Testis (tissue), 3 donors: Measurements from ENCODE around the gene CCR3. TPM values are rescaled to one million over a fixed set of nuclear protein-coding genes. Genes with fewer than 3 reads are reported as not detected.

ENCODE experiments used
- DNase-seq: peaks from one replicate; pipeline ENCODE4 v3.0.0-alpha.2; 2019
- H3K27ac ChIP-seq, 2 donors: fragments of 200-600 bp; sonication (generic); one replicate each; pipeline ENCODE4 v1.5.1; 2019
- H3K27me3 ChIP-seq: fragments of 200-600 bp; sonication (generic); one replicate; pipeline ENCODE4 v1.5.1; 2019
- H3K36me3 ChIP-seq: fragments of 200-600 bp; sonication (generic); one replicate; pipeline ENCODE4 v1.5.1; 2017; ENCODE audit warnings: low read depth; ENCODE audit errors: missing control alignments
- H3K4me1 ChIP-seq: fragments of 200-600 bp; sonication (generic); one replicate; pipeline ENCODE4 v1.5.1; 2019
- H3K4me3 ChIP-seq, 2 donors: fragments of 200-600 bp; sonication (generic); one replicate each; pipeline ENCODE4 v1.5.1; 2017 to 2019
- H3K9me3 ChIP-seq: fragments of 200-600 bp; sonication (generic); one replicate; pipeline ENCODE4 v1.5.1; 2017
- POLR2A ChIP-seq: fragments of 450-650 bp; IDR thresholded peaks from one replicate; pipeline ENCODE4 v1.6.1; 2017; ENCODE audit warnings: antibody characterized with exemption, mild to moderate bottlenecking, moderate library complexity
- WGBS, 2 donors: methylation state at CpG; one replicate each; pipeline ENCODE4 v1.1.5; 2018; 5-methylcytosine and 5-hydroxymethylcytosine counted together
- intact Hi-C: fragments of 100-400 bp; cut with DNase I; formaldehyde crosslinking; loops from one replicate; pipeline ENCODE4 v1.15.1; 2023; ENCODE audit warnings: low total_unique reads
- polyA plus RNA-seq: library from polyadenylated mRNA; stranded (reverse); fragments of 350-450 nt; fragmentation: Illumina TruSeq; extraction: RNeasy Lipid Tissue Mini Kit (QIAGEN cat#74804); gene quantifications from one replicate; pipeline ENCODE4 v1.2.3, GENCODE V29; 2014; ENCODE audit warnings: low read depth, low replicate concordance; ENCODE audit not compliant: insufficient read depth
- total RNA-seq, 2 donors: library from RNA; depleted of rRNA; stranded (reverse); fragments of >200 nt; gene quantifications; one replicate each; pipeline ENCODE4 v1.2.3, GENCODE V29; 2016
- TF ChIP-seq, protein P1 (sequence below), 3 experiments: fragments of 450-650 bp in 2 of 3; fragments of 200-600 bp in 1 of 3; sonication (generic) in 1 of 3; IDR thresholded peaks; one replicate each; pipeline ENCODE4 v1.5.1; 2016 to 2019; ENCODE audit warnings: antibody characterized with exemption in 3 of 3, mild to moderate bottlenecking in 2 of 3, moderate library complexity in 1 of 3

The CCR3 gene
- total and polyA plus RNA-seq, 3 donors from 2014 or later = not detected

DNA sequence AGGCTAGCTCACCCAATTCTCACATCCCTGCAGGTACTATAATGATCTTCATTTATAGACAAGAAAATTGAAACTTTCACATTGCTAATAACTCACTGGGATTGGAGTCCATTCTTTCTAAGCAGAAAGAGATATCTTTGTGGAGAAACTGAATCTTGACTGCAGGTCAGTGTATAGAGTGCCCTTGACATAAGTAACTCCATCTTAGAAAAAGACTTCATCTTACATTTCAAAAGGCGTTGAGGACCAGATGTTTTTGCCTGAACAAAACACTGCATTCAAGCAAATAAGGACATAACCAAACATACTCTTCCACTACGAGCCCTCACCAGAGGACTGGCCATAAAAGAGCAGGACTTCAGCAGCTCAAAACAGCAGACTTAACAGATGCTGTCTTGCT is 6.8 kb upstream of the CCR3 start:
- no peak overlapping the region for H3K4me3 ChIP-seq
- no peaks in the 10 kb centered on the region for H3K36me3 ChIP-seq
- no peak for DNase-seq
- TF ChIP-seq, protein P1, sequence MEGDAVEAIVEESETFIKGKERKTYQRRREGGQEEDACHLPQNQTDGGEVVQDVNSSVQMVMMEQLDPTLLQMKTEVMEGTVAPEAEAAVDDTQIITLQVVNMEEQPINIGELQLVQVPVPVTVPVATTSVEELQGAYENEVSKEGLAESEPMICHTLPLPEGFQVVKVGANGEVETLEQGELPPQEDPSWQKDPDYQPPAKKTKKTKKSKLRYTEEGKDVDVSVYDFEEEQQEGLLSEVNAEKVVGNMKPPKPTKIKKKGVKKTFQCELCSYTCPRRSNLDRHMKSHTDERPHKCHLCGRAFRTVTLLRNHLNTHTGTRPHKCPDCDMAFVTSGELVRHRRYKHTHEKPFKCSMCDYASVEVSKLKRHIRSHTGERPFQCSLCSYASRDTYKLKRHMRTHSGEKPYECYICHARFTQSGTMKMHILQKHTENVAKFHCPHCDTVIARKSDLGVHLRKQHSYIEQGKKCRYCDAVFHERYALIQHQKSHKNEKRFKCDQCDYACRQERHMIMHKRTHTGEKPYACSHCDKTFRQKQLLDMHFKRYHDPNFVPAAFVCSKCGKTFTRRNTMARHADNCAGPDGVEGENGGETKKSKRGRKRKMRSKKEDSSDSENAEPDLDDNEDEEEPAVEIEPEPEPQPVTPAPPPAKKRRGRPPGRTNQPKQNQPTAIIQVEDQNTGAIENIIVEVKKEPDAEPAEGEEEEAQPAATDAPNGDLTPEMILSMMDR (IDR thresholded peaks at IDR 0.05) = no peak
- no peak for TF ChIP-seq POLR2A
- H3K27ac ChIP-seq = no peak overlapping the region
- no peaks in the 10 kb centered on the region for H3K9me3 ChIP-seq
- intact Hi-C loops = no loop called here
- 88 to 90% methylated on average over 2 of the region's 2 CpGs for WGBS, 2 donors
- no peaks in the 10 kb centered on the region for H3K27me3 ChIP-seq
- H3K4me1 ChIP-seq = no peaks in the 10 kb centered on the region

DNA sequence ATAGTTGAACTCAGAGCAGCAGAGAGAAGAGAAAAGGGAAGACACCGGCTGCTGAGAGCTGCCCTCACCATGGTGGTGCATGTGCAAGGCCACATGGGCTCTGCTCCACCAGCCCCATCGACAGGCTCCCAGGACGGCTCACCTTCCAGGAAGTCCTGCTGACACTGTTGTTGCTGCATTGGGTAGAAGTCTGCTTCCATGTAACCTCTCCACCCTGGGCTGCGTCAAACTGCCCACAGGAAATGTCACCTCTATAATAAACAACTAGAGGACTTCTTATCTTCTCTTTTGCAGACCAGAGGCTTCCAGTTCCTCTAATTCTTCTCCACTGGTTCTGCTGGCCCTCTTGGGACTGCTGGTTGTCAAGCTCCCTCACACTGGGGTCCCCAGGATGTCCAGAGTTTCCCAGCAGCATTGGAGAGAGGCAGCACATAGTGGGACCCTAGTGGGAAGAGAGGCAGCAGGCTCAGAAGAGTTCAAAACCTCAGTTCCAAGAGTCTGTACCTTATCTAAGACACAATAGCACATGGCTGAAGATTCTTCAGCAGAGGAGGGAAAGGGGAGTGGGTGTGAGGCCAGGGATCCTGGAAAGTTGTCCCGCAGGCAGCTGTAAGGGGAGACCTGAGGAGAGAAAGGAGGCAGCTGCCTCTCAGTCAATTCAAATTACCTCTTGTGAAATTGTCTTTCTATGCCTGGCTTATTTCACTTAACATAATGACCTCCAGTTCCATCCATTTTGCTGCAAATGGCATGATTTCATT is 5.8 kb upstream of the CCR3 start:
- intact Hi-C loops = no loop called here
- DNase-seq = no peak
- Histone ChIP-seq H3K27ac (no peak overlapping the region), H3K9me3 (no peaks in the 10 kb centered on the region), H3K4me1 (no peaks in the 10 kb centered on the region), H3K27me3 (no peaks in the 10 kb centered on the region), H3K36me3 (no peaks in the 10 kb centered on the region), H3K4me3 (no peak overlapping the region)
- TF ChIP-seq, protein P1 (IDR thresholded peaks at IDR 0.05) = no peak
- WGBS, 2 donors = 72 to 86% methylated on average over 5 of the region's 5 CpGs

DNA sequence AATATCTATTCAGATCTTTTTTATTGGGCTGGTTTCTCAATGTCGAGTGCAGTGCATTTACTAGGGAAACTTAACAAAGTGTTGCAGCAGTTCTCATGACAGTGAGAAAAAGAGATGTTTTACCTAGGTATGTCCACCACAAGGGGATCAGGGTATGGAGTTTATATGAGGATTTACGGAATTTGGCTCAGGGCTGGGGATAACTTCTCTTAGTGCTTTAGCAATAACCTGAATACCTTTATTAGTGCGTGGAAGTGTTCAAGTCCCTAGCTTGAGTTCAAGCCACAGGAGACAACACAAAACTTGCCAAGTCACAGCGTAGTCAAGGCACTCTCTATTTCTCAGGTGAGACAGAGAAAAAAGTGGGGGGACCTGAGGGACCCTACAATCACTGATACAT is 3.9 kb upstream of the CCR3 start:
- TF ChIP-seq POLR2A = no peak
- TF ChIP-seq, protein P1 (IDR thresholded peaks at IDR 0.05) = no peak
- WGBS, 2 donors = 70 to 88% methylated on average over 4 of the region's 4 CpGs
- intact Hi-C loops = no loop called here

DNA sequence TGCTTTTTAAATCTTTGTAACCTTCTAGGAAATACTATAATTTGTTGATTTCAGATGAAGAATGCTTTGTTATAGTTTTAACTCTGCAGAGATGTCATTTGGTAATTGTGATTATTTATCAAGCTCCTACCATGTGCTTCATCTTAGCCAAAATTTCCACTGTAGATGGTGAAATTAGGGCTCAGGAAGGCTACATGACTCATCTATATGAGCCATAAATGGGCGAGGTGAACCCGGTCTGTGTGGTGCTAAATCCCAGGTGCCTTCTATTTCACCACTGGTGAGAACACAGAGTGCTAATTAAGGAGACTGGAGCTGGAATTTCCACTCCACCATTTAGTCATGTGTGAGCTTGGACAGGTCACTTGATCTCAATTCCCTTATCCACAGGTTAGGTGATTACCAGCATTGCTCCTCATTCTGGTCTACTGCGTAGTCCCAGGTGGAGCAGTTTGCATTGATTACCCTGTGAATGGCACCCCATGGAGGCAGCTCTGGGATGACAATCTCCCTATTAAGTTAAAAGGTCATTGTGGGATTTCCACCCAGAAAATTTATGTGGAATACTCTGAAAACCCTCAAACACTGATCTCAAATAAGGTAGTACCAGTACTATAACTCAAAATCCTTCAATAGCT is 2.8 kb upstream of the CCR3 start:
- Histone ChIP-seq H3K27me3 (no peaks in the 10 kb centered on the region), H3K36me3 (no peaks in the 10 kb centered on the region), H3K4me3 (no peak overlapping the region), H3K9me3 (no peaks in the 10 kb centered on the region), H3K27ac (no peak overlapping the region), H3K4me1 (no peaks in the 10 kb centered on the region)
- TF ChIP-seq POLR2A = no peak
- TF ChIP-seq, protein P1 (IDR thresholded peaks at IDR 0.05) = no peak
- WGBS, 2 donors = 85% methylated on average over 3 of the region's 3 CpGs
- intact Hi-C loops = no loop called here
- DNase-seq = no peak

More for the DNA sequence above, 3.9 kb upstream of the CCR3 start:
- no peak for DNase-seq
- no peak overlapping the region for H3K27ac ChIP-seq
- H3K27me3 ChIP-seq = no peaks in the 10 kb centered on the region
- H3K4me3 ChIP-seq = no peak overlapping the region
- no peaks in the 10 kb centered on the region for H3K36me3 ChIP-seq
- no peaks in the 10 kb centered on the region for H3K9me3 ChIP-seq
- H3K4me1 ChIP-seq = no peaks in the 10 kb centered on the region
